Small intestine (tissue), 7 donors: Measurements from ENCODE around the gene RNF207. TPM values are rescaled to one million over a fixed set of nuclear protein-coding genes. Genes with fewer than 3 reads are reported as not detected.

Experiments
- DNase-seq, 2 donors: peaks; one replicate each; pipeline versions ENCODE4 v3.0.0 to v3.0.0-alpha.2; 2013
- FAIRE-seq: peaks from 2 replicates; lab custom pipeline; 2012; peaks lifted over from hg19 to GRCh38; lab: Jason Lieb, UNC
- H3K27ac ChIP-seq, 3 donors: one replicate each; pipeline ENCODE4 v1.5.1; 2013; ENCODE audit warnings: low read length in 2 of 3, mild to moderate bottlenecking in 2 of 3, control low read depth in 1 of 3, inconsistent platforms in 1 of 3, low read depth in 1 of 3, moderate library complexity in 1 of 3
- H3K27me3 ChIP-seq, 3 donors: one replicate each; pipeline ENCODE4 v1.6.1; 2013; ENCODE audit warnings: low read length in 3 of 3, inconsistent platforms in 1 of 3; ENCODE audit not compliant: control insufficient read depth in 3 of 3, insufficient read depth in 3 of 3
- H3K36me3 ChIP-seq, 3 donors: one replicate each; pipeline ENCODE4 v1.6.1; 2013; ENCODE audit warnings: low read length in 3 of 3, inconsistent platforms in 1 of 3, low read depth in 1 of 3, mild to moderate bottlenecking in 1 of 3, moderate library complexity in 1 of 3; ENCODE audit not compliant: control insufficient read depth in 3 of 3, insufficient read depth in 2 of 3
- H3K4me1 ChIP-seq, 3 donors: one replicate each; pipeline ENCODE4 v1.6.1; 2013; ENCODE audit warnings: low read length in 2 of 3, inconsistent platforms in 1 of 3, low read depth in 1 of 3, mild to moderate bottlenecking in 1 of 3, moderate library complexity in 1 of 3; ENCODE audit not compliant: control insufficient read depth in 3 of 3, insufficient read depth in 2 of 3
- H3K4me3 ChIP-seq, 3 donors: one replicate each; pipeline ENCODE4 v1.5.1; 2013; ENCODE audit warnings: low read length in 3 of 3, control low read depth in 1 of 3, inconsistent platforms in 1 of 3, low read depth in 1 of 3, mild to moderate bottlenecking in 1 of 3, moderate library complexity in 1 of 3
- H3K9me3 ChIP-seq, 2 donors: one replicate each; pipeline ENCODE4 v1.6.1; 2013; ENCODE audit warnings: low read depth in 1 of 2, low read length in 1 of 2; ENCODE audit not compliant: control insufficient read depth in 2 of 2, insufficient read depth in 1 of 2
- WGBS, 3 donors: extraction: QIAGEN DNeasy Blood & Tissue Kit; methylation state at CpG; one replicate each; pipeline ENCODE4 v1.1.7; 2013; 5-methylcytosine and 5-hydroxymethylcytosine counted together
- polyA plus RNA-seq, 4 donors: library from polyadenylated mRNA; stranded (reverse) in 3 of 4; unstranded in 1 of 4; fragments of 200-250 nt in 3 of 4; fragments of 120-200 nt in 1 of 4; gene quantifications; one replicate each; pipeline versions ENCODE4 v1.2.1 to v1.2.3, GENCODE V29; 2013
- donor health status: healthy with polysubstance abuse.
- donor health status: control.
- donor health status: control.
- donor health status: Bipolar disorder and iron deficiency.
- donor health status: healthy.

RNF207 gene
- polyA plus RNA-seq, 4 donors, result 5.1 to 40.0 (median 17.6) TPM

GRCh38 chr1:6265151-6265550 lies 59.2 kb downstream of the RNF207 start:
- H3K4me1 ChIP-seq, result peaks cover 0 to 49% (median 4%) of the 10 kb centered on the region in 3 donors
- peaks cover 2 to 25% (median 3%) of the 10 kb centered on the region in 3 donors for H3K36me3 ChIP-seq
- H3K27me3 ChIP-seq, result no peaks in the 10 kb centered on the region
- no peak overlapping the region for H3K4me3 ChIP-seq
- H3K27ac ChIP-seq, result no peak overlapping the region
- FAIRE-seq (no peak), DNase-seq (peak; percentile 36 to 47)
- no peaks in the 10 kb centered on the region for H3K9me3 ChIP-seq
- WGBS, 3 donors, result 42 to 75% (median 64%) methylated on average over 14 to 15 of the region's 15 CpGs

- FAIRE-seq (no peak), DNase-seq (no peak)
- Histone ChIP-seq H3K4me1 (peaks cover 0 to 59% (median 7%) of the 10 kb centered on the region in 3 donors), H3K36me3 (peaks cover 2 to 27% (median 3%) of the 10 kb centered on the region in 3 donors), H3K4me3 (no peak overlapping the region), H3K9me3 (no peaks in the 10 kb centered on the region), H3K27ac (no peak overlapping the region), H3K27me3 (no peaks in the 10 kb centered on the region)
- 89 to 95% (median 95%) methylated on average over 11 of the region's 11 CpGs for WGBS, 3 donors
Observed at GRCh38 chr1:6266641-6267040, 60.7 kb downstream of the RNF207 start.

- no peak for FAIRE-seq
- no peak overlapping the region for H3K27ac ChIP-seq
Observed at GRCh38 chr1:6267686-6268322, 61.9 kb downstream of the RNF207 start.

GRCh38 chr1:6268415-6268814 lies 62.5 kb downstream of the RNF207 start:
- H3K4me1 ChIP-seq, result peaks cover 0 to 59% (median 10%) of the 10 kb centered on the region in 3 donors
- H3K27me3 ChIP-seq, result no peaks in the 10 kb centered on the region
- H3K9me3 ChIP-seq, result no peaks in the 10 kb centered on the region
- no peak overlapping the region for H3K4me3 ChIP-seq
- H3K36me3 ChIP-seq, result peaks cover 2 to 28% (median 3%) of the 10 kb centered on the region in 3 donors
- DNase-seq (no peak), FAIRE-seq (no peak)
- no peak overlapping the region for H3K27ac ChIP-seq
- 91 to 95% (median 92%) methylated on average over 21 of the region's 21 CpGs for WGBS, 3 donors

More at GRCh38 chr1:6267686-6268322, 61.9 kb downstream of the RNF207 start:
- 90 to 93% (median 91%) methylated on average over 12 of the region's 12 CpGs for WGBS, 3 donors
- Histone ChIP-seq H3K9me3 (no peaks in the 10 kb centered on the region), H3K36me3 (peaks cover 2 to 27% (median 3%) of the 10 kb centered on the region in 3 donors), H3K4me1 (peaks cover 0 to 59% (median 10%) of the 10 kb centered on the region in 3 donors), H3K4me3 (no peak overlapping the region), H3K27me3 (no peaks in the 10 kb centered on the region)
- no peak for DNase-seq

GRCh38 chr1:6269296-6269695 lies 63.4 kb downstream of the RNF207 start:
- Histone ChIP-seq H3K9me3 (no peaks in the 10 kb centered on the region), H3K36me3 (peaks cover 2 to 27% (median 3%) of the 10 kb centered on the region in 3 donors), H3K27me3 (no peaks in the 10 kb centered on the region), H3K4me3 (no peak overlapping the region), H3K27ac (peak overlapping the region in 1 of 3 donors; percentile 78), H3K4me1 (peaks cover 0 to 57% (median 10%) of the 10 kb centered on the region in 3 donors)
- DNase-seq (no peak), FAIRE-seq (no peak)
- WGBS, 3 donors, result 87 to 95% (median 92%) methylated on average over 14 of the region's 14 CpGs

GRCh38 chr1:6269720-6270400 lies 63.9 kb downstream of the RNF207 start:
- Histone ChIP-seq H3K4me1 (peaks cover 0 to 57% (median 10%) of the 10 kb centered on the region in 3 donors), H3K36me3 (peaks cover 2 to 27% (median 3%) of the 10 kb centered on the region in 3 donors), H3K4me3 (no peak overlapping the region), H3K27ac (peak overlapping the region in 2 of 3 donors; percentile 78 to 79), H3K27me3 (no peaks in the 10 kb centered on the region), H3K9me3 (no peaks in the 10 kb centered on the region)
- 56 to 63% (median 61%) methylated on average over 21 to 22 of the region's 22 CpGs for WGBS, 3 donors
- no peak for FAIRE-seq
- peak; percentile 59 to 72 for DNase-seq

- no peak for FAIRE-seq
- peaks cover 0 to 55% (median 10%) of the 10 kb centered on the region in 3 donors for H3K4me1 ChIP-seq
Observed at GRCh38 chr1:6270401-6270800, 64.5 kb downstream of the RNF207 start.

More at GRCh38 chr1:6270401-6270800, 64.5 kb downstream of the RNF207 start:
- peak in 1 of 2 donors; percentile 52 for DNase-seq
- H3K9me3 ChIP-seq, result no peaks in the 10 kb centered on the region
- peak overlapping the region in 2 of 3 donors; percentile 78 to 79 for H3K27ac ChIP-seq
- 16 to 48% (median 38%) methylated on average over 8 of the region's 8 CpGs for WGBS, 3 donors
- H3K36me3 ChIP-seq, result peaks cover 2 to 30% (median 3%) of the 10 kb centered on the region in 3 donors
- no peaks in the 10 kb centered on the region for H3K27me3 ChIP-seq
- no peak overlapping the region for H3K4me3 ChIP-seq
